PC-3 (cell line): ENCODE measurements around the gene BRD8.

Experiments
- EZH2 ChIP-seq: fragments of 300-600 bp; sonication (generic); IDR thresholded peaks from one replicate; pipeline ENCODE4 v1.6.1; 2017; ENCODE audit warnings: antibody characterized with exemption, mild to moderate bottlenecking, low read length; ENCODE audit not compliant: unreplicated experiment
- EZH2phosphoT487 ChIP-seq: fragments of 300-600 bp; sonication (generic); IDR thresholded peaks from 2 replicates; pipeline ENCODE4 v1.6.1; 2018; ENCODE audit warnings: mild to moderate bottlenecking, antibody characterized with exemption, low read length, borderline replicate concordance
- TF ChIP-seq, protein P1 (sequence below): fragments of 300-600 bp; sonication (generic); conservative IDR thresholded peaks from 2 replicates; pipeline ENCODE4 v1.5.1; 2017; ENCODE audit warnings: antibody characterized with exemption, low read depth, mild to moderate bottlenecking, low read length

DNA sequence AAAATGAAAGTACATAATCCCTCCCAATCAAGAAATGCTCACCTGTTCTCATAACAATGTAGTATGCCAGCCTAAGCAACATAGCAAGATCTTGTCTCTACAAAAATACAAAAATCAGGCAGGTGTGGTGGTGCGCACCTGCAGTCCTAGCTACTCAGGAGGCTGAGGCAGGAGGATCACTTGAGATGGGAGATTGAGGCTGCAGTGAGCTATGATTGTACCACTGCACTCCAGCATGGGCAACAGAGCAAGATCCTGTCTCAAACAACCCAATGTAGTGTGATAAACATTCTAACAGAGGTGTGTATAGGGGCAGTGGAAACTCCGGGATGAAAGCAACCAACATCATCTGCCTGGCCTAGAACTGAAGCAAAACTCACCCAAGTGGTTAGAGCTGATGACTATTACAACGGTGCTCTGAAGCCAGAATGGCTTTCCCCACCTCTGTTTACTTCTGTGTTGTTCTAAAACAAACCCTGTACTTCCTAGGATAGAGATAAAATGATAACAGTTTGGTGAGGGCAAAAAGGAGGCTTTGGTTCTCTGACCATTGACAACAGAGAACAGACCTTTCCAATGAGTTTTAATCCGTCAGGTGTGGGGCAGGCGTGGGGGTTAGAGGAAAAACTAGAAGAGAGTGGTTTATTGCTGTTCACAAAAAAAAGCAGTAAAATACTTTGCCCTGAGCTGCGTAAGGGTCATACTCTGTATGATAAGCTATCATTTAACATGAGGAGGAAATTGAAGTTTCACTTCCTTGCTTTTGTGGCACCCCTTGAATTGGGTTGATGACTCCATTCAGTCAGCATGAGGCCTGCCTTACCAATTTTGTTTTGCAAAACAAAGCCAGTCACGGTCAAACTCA is 75.7 kb downstream of the BRD8 start:
- TF ChIP-seq, protein P1, sequence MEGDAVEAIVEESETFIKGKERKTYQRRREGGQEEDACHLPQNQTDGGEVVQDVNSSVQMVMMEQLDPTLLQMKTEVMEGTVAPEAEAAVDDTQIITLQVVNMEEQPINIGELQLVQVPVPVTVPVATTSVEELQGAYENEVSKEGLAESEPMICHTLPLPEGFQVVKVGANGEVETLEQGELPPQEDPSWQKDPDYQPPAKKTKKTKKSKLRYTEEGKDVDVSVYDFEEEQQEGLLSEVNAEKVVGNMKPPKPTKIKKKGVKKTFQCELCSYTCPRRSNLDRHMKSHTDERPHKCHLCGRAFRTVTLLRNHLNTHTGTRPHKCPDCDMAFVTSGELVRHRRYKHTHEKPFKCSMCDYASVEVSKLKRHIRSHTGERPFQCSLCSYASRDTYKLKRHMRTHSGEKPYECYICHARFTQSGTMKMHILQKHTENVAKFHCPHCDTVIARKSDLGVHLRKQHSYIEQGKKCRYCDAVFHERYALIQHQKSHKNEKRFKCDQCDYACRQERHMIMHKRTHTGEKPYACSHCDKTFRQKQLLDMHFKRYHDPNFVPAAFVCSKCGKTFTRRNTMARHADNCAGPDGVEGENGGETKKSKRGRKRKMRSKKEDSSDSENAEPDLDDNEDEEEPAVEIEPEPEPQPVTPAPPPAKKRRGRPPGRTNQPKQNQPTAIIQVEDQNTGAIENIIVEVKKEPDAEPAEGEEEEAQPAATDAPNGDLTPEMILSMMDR: no peak
- no peak for TF ChIP-seq EZH2
- TF ChIP-seq EZH2phosphoT487: no peak
